Right forelimb (tissue), 1 donor: ENCODE measurements around the gene NR1I3.
"Not testable (repeated sequence)": the region's sequence is repeated elsewhere in the genome, so short reads cannot be mapped to it uniquely, and the experiment has no call there.

ENCODE experiments used
- DNase-seq: peaks from one replicate; pipeline ENCODE4 v3.0.0-alpha.2; 2018

The NR1I3 gene

GRCh38 chr1:161244888-161245287 is 6.9 kb upstream of the NR1I3 start:
- no peak for DNase-seq

- DNase-seq = no peak
These were observed 4.3 kb upstream of the NR1I3 start for GRCh38 chr1:161242313-161242712.

- DNase-seq = no peak
These were observed 3.7 kb upstream of the NR1I3 start for GRCh38 chr1:161241682-161242081.

- no peak for DNase-seq
These were observed 1.8 kb downstream of the NR1I3 start for GRCh38 chr1:161235957-161236775.

GRCh38 chr1:161233102-161233501 is 4.9 kb downstream of the NR1I3 start:
- DNase-seq = no peak

GRCh38 chr1:161230762-161231161 is 7.2 kb downstream of the NR1I3 start:
- DNase-seq = no peak

GRCh38 chr1:161229896-161230295 is 8.1 kb downstream of the NR1I3 start:
- DNase-seq = no peak

- no peak for DNase-seq
These were observed 10.0 kb downstream of the NR1I3 start for GRCh38 chr1:161228032-161228431.

- peak; percentile 87 for DNase-seq
These were observed 10.7 kb downstream of the NR1I3 start for GRCh38 chr1:161227196-161227871.

GRCh38 chr1:161226759-161227158 is 11.2 kb downstream of the NR1I3 start:
- DNase-seq = no peak

- no peak for DNase-seq
These were observed 11.7 kb downstream of the NR1I3 start for GRCh38 chr1:161226320-161226711.

GRCh38 chr1:161225534-161226319 is 12.3 kb downstream of the NR1I3 start, which contains the start of gene TOMM40L:
Gene TOMM40L (plus strand): TSS chr1:161226060. CDS start chr1:161226490, 430 bp downstream.
- DNase-seq = peak; percentile 87

- no peak for DNase-seq
These were observed 12.8 kb downstream of the NR1I3 start for GRCh38 chr1:161225178-161225533.

GRCh38 chr1:161224695-161225087 is 13.3 kb downstream of the NR1I3 start:
- not testable (repeated sequence) for DNase-seq

- DNase-seq = no peak
These were observed 14.0 kb downstream of the NR1I3 start for GRCh38 chr1:161223805-161224694.

- no peak for DNase-seq
These were observed 15.6 kb downstream of the NR1I3 start for GRCh38 chr1:161222175-161223019.

- no peak for DNase-seq
These were observed 18.0 kb downstream of the NR1I3 start for GRCh38 chr1:161220002-161220401.

- no peak for DNase-seq
These were observed 18.7 kb downstream of the NR1I3 start for GRCh38 chr1:161219078-161219892.

- no peak for DNase-seq
These were observed 19.5 kb downstream of the NR1I3 start for GRCh38 chr1:161218301-161219077.

- DNase-seq = no peak
These were observed 20.2 kb downstream of the NR1I3 start for GRCh38 chr1:161217831-161218230.
